Fibroblast of villous mesenchyme (primary cell): ENCODE results near the gene CD164. TPM values are rescaled to one million over a fixed set of nuclear protein-coding genes. Genes with fewer than 3 reads are reported as not detected.
"Not testable (repeated sequence)": the region's sequence is repeated elsewhere in the genome, so short reads cannot be mapped to it uniquely, and the experiment has no call there.

Source experiments
- DNase-seq: peaks from one replicate; pipeline ENCODE4 v3.0.0-alpha.2; 2010; ENCODE audit warnings: low read depth
- H3K4me3 ChIP-seq: 2 replicates; pipeline ENCODE4 v1.5.1; 2011; ENCODE audit warnings: low read depth, mild to moderate bottlenecking, low read length
- total RNA-seq: library from RNA; depleted of rRNA; stranded (reverse); fragments of >200 nt; gene quantifications from 2 replicates; pipeline ENCODE4 v1.2.3, GENCODE V29; 2012
- TF ChIP-seq, protein P1 (sequence below): IDR thresholded peaks from 2 replicates; pipeline ENCODE4 v1.5.1; 2012; ENCODE audit warnings: low read depth, mild to moderate bottlenecking, low read length; ENCODE audit not compliant: insufficient read depth

Gene CD164
- total RNA-seq, 1 donor: 167 TPM

- TF ChIP-seq, protein P1, sequence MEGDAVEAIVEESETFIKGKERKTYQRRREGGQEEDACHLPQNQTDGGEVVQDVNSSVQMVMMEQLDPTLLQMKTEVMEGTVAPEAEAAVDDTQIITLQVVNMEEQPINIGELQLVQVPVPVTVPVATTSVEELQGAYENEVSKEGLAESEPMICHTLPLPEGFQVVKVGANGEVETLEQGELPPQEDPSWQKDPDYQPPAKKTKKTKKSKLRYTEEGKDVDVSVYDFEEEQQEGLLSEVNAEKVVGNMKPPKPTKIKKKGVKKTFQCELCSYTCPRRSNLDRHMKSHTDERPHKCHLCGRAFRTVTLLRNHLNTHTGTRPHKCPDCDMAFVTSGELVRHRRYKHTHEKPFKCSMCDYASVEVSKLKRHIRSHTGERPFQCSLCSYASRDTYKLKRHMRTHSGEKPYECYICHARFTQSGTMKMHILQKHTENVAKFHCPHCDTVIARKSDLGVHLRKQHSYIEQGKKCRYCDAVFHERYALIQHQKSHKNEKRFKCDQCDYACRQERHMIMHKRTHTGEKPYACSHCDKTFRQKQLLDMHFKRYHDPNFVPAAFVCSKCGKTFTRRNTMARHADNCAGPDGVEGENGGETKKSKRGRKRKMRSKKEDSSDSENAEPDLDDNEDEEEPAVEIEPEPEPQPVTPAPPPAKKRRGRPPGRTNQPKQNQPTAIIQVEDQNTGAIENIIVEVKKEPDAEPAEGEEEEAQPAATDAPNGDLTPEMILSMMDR: no peak
- H3K4me3 ChIP-seq: no peak overlapping the region
- DNase-seq: peak; percentile 27
These were observed 45.9 kb downstream of the CD164 start for GRCh38 chr6:109336221-109336961.

GRCh38 chr6:109333870-109334269, 48.4 kb downstream of the CD164 start:
- H3K4me3 ChIP-seq, DNase-seq: not testable (repeated sequence)

- H3K4me3 ChIP-seq: no peak overlapping the region
- TF ChIP-seq, protein P1: no peak
- no peak for DNase-seq
These were observed 49.5 kb downstream of the CD164 start for GRCh38 chr6:109332748-109333147.

- H3K4me3 ChIP-seq: no peak overlapping the region
- no peak for DNase-seq
- TF ChIP-seq, protein P1: no peak
These were observed 51.2 kb downstream of the CD164 start for GRCh38 chr6:109331081-109331480.

DNA sequence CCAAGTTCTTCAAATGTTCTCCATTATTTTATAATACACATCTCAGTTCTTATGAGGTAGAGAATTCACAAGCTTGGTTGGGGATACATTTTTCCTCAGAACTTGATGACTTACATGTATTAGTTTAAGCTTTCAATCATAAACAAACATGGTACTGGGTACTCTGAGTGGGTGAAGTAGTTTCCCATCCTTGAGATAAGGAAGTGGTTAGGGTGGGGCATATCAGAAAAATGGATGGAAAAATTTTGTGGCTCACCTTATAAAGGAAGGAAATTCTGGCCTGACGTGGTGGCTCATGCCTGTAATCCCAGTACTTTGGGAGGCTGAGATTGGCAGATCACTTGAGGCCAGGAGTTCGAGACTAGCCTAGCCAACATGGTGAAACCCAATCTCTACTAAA, 52.0 kb downstream of the CD164 start:
- TF ChIP-seq, protein P1: no peak
- H3K4me3 ChIP-seq: no peak overlapping the region
- DNase-seq: no peak

GRCh38 chr6:109328629-109329028, 53.6 kb downstream of the CD164 start:
- TF ChIP-seq, protein P1: no peak
- no peak for DNase-seq
- no peak overlapping the region for H3K4me3 ChIP-seq

GRCh38 chr6:109327959-109328358, 54.3 kb downstream of the CD164 start:
- TF ChIP-seq, protein P1: no peak
- DNase-seq: no peak
- no peak overlapping the region for H3K4me3 ChIP-seq
